Activated naive CD4-positive, alpha-beta T cell treated with anti-CD3 and anti-CD28 coated beads, Interleukin-2, amount 10 ng/mL, durations not matched to agents 5 hours and 36 hours (primary cell): Measurements from ENCODE around the gene DPRX. TPM values are rescaled to one million over a fixed set of nuclear protein-coding genes. Genes with fewer than 3 reads are reported as not detected.

ENCODE experiments used
- microRNA-seq: library from miRNA; unstranded; fragments of <30 nt; microRNA quantifications from one replicate; pipeline ENCODE4 v1.2.0, GENCODE V29; 2022; ENCODE audit warnings: borderline microRNAs expressed, borderline replicate concordance
- total RNA-seq, 2 experiments: library from RNA; stranded (reverse); gene quantifications; one replicate each; pipeline ENCODE4 v1.2.3, GENCODE V29; 2021

The DPRX gene, protein sequence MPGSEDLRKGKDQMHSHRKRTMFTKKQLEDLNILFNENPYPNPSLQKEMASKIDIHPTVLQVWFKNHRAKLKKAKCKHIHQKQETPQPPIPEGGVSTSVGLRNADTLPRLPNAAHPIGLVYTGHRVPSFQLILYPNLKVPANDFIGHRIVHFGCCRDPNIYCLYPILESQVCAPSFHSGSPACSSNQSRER
- not detected for total RNA-seq

DNA sequence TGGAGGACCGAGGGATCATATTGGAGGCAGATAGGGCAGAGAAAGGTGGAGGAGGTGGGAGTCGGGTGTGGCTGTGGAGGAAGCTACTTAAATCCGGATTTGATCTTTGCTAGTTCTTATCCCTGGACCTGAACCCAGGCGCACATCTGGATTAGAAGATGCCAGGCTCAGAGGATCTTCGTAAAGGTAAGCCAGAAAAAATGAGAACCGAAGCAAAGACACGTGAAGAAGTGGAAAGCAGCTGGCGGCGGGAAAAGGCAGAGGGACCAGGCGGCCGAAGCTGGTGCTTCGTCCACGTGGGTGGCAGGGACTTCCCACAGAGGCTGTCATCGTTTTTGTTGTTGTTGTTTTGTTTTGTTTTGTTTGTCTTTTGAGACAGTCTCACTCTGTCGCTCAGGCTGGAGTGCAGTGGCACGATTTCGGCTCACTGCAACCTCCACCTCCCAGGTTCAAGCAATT lies at the start of gene DPRX:
DPRX (plus strand) TSS at position 51 of the 459 bp plus-strand sequence; CDS start at position 159, 108 bp downstream.

Small RNA genes lying within 50 kb of the gene (microRNA-seq; reads per million reads assigned to microRNA genes)
- gene MIR1323 (not detected), gene MIR498 (not detected), gene MIR512-1 (not detected), gene MIR512-2 (not detected), gene MIR515-1 (not detected), gene MIR515-2 (not detected), gene MIR519C (not detected), gene MIR519E (not detected), gene MIR520E (not detected), gene MIR520F (not detected)

Other genes with a start within 250 kb of the DPRX start
- 10 to 100 TPM; 14.3 to 15.7 TPM for gene ZNF765, start 236.8 kb upstream of the DPRX start, total RNA-seq
- gene ZNF761, start 200.0 kb upstream of the DPRX start, total RNA-seq = 10 to 100 TPM; 13.9 to 14.2 TPM
- 1 to 10 TPM; 5.8 to 7.1 TPM for gene ZNF813, start 164.3 kb upstream of the DPRX start, total RNA-seq
- gene ZNF331, start 93.9 kb upstream of the DPRX start, total RNA-seq = 10 to 100 TPM; 17.4 to 18.5 TPM
- not detected for gene NLRP12, start 192.3 kb downstream of the DPRX start, total RNA-seq
- 10 to 100 TPM; 91.4 to 99.9 TPM for gene MYADM, start 235.9 kb downstream of the DPRX start, total RNA-seq